SH-SY5Y (cell line): Measurements from ENCODE around the gene SLC4A11.

ENCODE experiments used
- GATA2 ChIP-seq: IDR thresholded peaks from 2 replicates; pipeline ENCODE4 v1.6.1; 2011; ENCODE audit warnings: mild to moderate bottlenecking, low read depth, low read length
- GATA3 ChIP-seq: IDR thresholded peaks from 2 replicates; pipeline ENCODE4 v1.6.1; 2011; ENCODE audit warnings: low read depth, mild to moderate bottlenecking, low read length, moderate library complexity

- TF ChIP-seq GATA2 (no peak), GATA3 (no peak)
Measured at GRCh38 chr20:3180319-3180718, 58.7 kb downstream of the SLC4A11 start.
